Testis (tissue), 2 donors: ENCODE results near the gene GTF3C2.

Source experiments
- POLR2A ChIP-seq: fragments of 450-650 bp; IDR thresholded peaks from one replicate; pipeline ENCODE4 v1.6.1; 2017; ENCODE audit warnings: antibody characterized with exemption, mild to moderate bottlenecking, moderate library complexity
- TF ChIP-seq, protein P1 (sequence below), 3 experiments: fragments of 450-650 bp in 2 of 3; fragments of 200-600 bp in 1 of 3; sonication (generic) in 1 of 3; IDR thresholded peaks; one replicate each; pipeline ENCODE4 v1.5.1; 2016 to 2019; ENCODE audit warnings: antibody characterized with exemption in 3 of 3, mild to moderate bottlenecking in 2 of 3, moderate library complexity in 1 of 3

DNA sequence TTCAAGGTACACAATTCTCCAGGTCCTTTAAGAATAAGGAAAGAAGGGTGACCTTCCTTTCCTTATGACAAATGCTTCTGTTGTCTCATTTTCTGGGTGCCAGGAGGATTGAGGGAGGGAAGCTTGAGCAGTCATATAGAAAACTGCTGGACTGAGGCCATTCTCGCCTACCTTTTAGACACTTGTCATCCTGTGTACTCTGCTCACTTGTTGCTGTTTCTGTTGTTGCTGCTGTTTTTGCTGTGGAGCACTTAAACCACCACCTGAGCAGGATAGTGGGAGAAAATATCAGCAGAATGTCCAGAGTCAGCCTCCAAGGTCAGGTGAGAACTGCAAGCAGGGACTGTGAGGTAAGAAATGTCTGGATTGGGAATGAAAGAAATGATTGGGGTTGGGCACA is 78.6 kb downstream of the GTF3C2 start:
- TF ChIP-seq, protein P1, sequence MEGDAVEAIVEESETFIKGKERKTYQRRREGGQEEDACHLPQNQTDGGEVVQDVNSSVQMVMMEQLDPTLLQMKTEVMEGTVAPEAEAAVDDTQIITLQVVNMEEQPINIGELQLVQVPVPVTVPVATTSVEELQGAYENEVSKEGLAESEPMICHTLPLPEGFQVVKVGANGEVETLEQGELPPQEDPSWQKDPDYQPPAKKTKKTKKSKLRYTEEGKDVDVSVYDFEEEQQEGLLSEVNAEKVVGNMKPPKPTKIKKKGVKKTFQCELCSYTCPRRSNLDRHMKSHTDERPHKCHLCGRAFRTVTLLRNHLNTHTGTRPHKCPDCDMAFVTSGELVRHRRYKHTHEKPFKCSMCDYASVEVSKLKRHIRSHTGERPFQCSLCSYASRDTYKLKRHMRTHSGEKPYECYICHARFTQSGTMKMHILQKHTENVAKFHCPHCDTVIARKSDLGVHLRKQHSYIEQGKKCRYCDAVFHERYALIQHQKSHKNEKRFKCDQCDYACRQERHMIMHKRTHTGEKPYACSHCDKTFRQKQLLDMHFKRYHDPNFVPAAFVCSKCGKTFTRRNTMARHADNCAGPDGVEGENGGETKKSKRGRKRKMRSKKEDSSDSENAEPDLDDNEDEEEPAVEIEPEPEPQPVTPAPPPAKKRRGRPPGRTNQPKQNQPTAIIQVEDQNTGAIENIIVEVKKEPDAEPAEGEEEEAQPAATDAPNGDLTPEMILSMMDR (IDR thresholded peaks at IDR 0.05): no peak
- no peak for TF ChIP-seq POLR2A
